Measurements from ENCODE around the gene GABPB1. TPM values are rescaled to one million over a fixed set of nuclear protein-coding genes. Genes with fewer than 3 reads are reported as not detected.

The GABPB1 gene
- total RNA-seq, 1 donor from 2014 or later, result 21.3 TPM

- DNase-seq (ENCODE audit: low spot score), result no peak
Observed at GRCh38 chr15:50277370-50277769, 77.6 kb downstream of the GABPB1 start.

DNA sequence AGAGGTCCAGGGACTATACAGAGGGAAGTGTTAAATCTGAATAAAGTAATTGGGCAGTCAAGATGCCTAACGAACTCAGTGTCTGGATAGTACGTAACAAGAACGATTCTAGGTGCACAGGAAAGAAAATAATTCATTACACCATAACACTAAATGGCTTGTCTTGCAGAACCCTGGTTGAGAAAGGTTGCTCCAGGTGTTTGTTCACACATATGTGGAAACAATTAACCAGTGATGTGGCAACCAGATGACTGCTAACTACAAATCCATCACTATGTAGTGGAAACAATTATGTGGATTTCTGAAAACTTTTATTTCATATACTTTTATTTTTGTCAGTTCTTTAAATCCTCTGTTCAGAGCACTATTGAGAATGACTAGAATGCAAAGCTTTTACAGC is 79.1 kb downstream of the GABPB1 start:
- DNase-seq (ENCODE audit: low spot score), result no peak

DNA sequence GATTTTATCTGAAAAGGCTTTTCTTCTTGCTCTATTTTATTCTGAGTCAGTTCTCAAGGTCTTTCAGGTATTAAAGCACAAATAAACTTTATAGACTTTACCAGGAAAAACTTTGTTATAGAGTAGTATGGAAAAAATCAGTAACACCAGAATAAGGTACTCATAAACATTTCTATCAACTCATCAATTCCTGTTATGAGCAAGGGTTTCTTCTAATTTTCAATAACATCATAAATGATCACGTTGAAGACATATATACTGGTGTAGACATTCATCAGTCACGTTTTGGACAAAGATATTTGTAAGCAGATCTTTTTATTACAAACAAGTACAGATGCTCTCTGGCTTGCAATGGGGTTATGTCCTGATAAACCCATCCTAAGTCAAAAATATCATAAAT is 79.9 kb downstream of the GABPB1 start:
- no peak for DNase-seq (ENCODE audit: low spot score)

DNA sequence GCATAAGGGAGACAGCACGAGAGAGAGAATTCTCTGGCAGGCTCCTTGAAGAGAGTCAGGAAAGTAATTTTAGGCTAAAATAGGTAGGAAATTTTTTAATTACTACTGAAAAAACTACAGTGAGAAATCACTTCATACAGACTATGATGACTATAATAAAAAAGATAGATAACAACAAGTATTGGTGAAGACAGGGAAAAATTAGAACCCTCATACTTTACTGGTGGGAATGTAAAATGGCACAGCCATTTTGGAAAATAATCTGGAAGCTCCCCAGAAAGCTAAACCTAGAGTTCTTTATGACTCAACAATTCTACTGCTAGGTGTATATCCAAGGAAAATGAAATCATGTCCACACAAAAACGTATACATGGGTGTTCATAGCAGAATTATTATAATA is 87.4 kb downstream of the GABPB1 start:
- no peak for DNase-seq (ENCODE audit: low spot score)

DNA sequence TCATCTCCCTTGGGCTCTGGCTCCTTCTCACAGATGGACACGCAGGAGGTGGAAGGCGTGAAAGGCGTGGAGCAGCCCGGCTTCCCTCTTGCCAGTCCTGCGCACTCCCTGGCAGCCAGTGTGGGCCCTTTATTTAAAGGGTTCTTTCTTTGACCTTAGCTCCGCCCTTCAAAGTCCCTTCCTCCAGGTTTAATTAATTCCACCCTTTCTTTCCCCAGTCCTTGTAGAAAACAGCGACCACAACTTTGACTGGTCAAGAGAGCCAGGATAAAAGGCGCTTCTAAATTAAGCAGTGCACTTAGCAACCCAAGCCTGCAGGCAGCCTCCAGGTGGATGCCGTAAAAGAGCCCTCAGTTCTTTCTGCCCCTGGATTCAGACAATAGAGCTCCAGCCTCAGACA is 89.4 kb downstream of the GABPB1 start, which contains the start of gene HDC:
TSS of gene HDC (minus strand) at position 107 of the 400 bp plus-strand sequence. CDS start at position 4, 103 bp downstream.
- no peak for DNase-seq (ENCODE audit: low spot score)

GRCh38 chr15:50262533-50262932 is 92.5 kb downstream of the GABPB1 start:
- DNase-seq (ENCODE audit: low spot score), result no peak

DNA sequence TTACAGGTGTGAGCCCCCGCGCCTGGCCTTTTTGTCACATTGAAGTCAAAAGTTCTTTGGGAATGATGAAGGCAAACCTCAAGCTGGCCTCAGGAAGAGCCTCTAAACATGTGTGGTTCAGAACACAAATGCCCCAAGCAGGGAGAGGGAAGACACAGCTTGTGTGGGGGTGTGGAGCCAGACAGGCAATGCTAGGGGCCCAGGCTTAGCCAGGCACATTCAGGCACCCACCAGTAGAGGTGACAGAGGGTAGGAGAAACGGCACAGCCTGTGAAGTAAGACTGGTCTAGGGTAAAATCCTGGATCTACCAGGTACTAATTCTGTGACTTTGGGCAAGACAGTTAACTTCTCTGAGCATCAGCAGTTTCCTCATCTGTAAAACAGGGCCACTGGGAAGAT is 93.0 kb downstream of the GABPB1 start:
- DNase-seq (ENCODE audit: low spot score), result no peak

DNA sequence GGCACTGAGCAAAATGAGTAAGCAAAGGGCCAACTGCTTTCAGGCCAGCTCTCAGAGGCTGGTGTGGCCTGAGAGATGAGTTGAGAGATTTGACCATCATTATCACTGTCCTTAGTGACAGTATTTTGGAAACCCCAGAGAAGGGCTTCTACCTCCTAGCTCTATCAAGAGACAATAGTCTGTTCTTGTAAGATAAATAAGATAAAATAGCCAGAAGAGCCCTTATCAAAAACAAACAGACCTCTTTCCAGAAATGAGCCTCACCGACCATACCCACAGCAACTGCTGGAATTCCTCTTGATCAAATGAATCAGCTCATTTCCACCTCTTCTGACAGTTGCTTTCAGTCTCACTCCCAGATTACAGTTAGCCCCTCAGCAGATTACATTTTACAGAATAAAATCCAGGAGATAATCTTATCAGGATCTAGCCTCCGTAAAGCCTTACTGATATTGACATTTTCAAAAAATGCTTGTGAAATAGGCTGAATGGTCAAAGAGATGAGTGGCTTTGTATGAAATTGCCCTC is 94.0 kb downstream of the GABPB1 start:
- no peak for DNase-seq (ENCODE audit: low spot score)

- no peak for DNase-seq (ENCODE audit: low spot score)
Observed at GRCh38 chr15:50259276-50259675, 95.7 kb downstream of the GABPB1 start.

DNA sequence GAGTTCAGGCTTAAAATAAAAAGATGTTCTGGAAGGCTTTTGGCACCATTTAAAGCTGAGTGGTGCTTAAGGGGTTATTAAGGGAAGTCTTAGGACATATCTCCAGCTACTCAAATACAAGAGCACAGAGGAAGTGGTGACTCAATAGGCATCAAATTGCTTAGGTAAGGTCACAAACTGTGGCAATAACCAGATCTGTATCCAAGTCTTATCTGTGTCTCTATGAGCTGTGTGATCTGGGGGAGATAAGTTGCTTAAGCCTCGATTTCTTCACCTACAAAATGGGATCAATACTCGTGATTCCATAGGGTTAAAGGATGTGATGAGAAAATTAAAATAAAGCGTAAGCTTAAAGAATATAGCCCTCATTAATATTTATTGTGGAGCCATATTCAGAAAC is 97.1 kb downstream of the GABPB1 start:
- no peak for DNase-seq (ENCODE audit: low spot score)

- DNase-seq (ENCODE audit: low spot score), result no peak
Observed at GRCh38 chr15:50257332-50257731, 97.7 kb downstream of the GABPB1 start.

GRCh38 chr15:50256188-50257041 is 98.6 kb downstream of the GABPB1 start:
- no peak for DNase-seq (ENCODE audit: low spot score)

DNA sequence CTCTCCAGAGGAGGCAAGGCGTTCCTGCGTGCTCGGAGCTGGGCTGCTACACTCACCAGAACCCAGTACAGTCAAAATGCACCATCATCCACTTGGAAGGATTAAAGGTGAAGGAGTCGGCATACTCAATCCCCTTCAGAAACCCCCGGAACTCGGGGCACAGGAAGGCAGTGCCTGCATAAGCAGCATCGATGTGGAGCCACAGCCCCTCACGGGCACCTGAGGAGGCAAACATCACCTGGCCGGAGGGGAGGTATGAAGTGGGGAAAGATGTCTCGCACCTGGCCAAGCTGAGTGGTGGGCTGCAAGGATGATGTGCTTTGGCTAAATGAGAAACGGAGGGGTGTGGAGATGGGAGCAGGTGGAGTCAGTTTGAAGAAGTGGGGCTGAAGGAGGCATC is 102.4 kb downstream of the GABPB1 start:
- no peak for DNase-seq (ENCODE audit: low spot score)

GRCh38 chr15:50251638-50252182 is 103.3 kb downstream of the GABPB1 start:
- no peak for DNase-seq (ENCODE audit: low spot score)

- no peak for DNase-seq (ENCODE audit: low spot score)
Observed at GRCh38 chr15:50250760-50251394, 104.1 kb downstream of the GABPB1 start.

DNA sequence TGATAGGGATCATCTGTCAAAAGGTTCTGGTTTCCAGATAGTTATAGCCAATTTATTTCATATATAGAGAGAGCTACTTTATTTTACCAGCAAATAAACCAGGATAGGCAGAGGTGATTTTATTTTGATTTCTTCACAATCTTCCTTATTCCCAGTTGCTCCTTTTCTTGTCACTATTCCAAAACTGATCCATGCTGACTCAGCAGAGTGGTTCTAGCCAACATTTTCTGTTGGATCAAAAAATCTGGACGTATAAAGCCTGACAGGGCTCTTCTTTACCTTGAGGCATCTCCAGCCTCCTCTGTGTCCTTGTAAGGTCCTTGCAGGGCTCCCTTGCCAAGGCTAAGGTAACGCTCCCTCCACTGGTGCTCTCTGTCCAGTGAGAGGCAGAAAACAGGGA is 105.3 kb downstream of the GABPB1 start:
- no peak for DNase-seq (ENCODE audit: low spot score)

DNA sequence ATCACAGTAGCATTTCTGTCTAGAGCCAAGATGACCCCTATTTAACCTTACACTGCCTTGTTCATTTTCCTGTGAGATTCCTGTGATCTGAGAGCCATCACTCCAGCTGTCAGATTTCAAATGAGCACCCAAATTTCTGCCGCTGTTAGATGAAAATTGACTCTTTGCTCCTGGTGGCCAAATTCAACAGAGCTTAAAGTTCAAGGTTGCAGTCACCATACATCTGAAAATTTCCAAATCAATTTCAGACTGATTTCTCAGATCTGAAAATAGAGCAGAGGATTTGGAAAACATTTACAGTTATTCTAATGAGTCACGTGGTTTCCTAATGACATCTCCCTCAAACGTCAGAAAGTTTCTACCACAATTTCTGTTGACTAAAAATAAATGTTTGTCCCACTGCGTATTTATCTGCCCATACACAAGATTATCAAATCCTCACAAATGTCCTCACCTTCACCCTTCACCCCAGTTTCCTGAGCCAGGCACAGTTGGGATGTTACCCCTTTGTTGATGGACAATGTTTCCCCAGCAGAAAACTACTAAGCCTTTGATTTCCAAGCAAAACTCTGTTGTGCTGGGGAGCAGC is 105.9 kb downstream of the GABPB1 start:
- no peak for DNase-seq (ENCODE audit: low spot score)

DNA sequence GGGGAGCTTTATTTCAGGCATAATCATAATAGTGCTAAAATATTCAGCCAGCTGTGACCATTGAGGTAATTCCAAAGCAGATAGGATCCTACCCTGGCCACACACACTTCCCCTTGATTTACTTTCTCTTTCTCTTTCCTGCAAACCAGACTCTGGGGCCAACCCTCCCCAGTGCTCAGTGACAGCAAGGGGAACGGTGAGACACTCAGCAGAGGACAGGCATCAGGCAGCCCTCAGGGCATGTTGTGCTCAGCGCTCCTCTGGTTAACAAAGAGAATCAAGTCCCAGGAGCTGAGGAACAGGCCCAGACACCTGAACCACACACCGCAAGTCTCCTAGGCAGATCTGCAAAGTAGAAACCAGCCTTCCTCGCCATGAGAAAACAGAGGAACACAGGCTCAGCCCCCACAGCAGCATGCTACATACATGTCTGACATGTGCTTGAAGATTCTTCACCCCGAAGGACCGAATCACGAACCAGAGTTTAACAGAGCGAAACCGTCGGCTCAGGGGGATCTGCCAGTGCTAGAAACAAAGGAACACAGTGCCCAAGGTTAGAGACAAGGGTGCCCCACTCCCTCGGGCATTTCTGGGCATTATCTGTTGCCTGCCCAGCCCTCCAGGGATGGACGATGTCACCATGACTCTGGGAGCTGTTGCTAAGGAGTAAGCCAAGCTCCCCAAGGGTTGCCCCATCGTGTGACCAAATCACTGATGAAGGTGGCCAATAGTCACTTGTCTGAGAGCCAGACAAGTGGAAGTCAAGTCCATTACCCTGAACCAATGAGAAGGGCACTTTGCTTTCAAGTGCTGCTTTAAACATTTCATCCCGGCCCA is 107.0 kb downstream of the GABPB1 start:
- peak; percentile 51 for DNase-seq (ENCODE audit: low spot score)

GRCh38 chr15:50246631-50247030 is 108.4 kb downstream of the GABPB1 start:
- DNase-seq (ENCODE audit: low spot score), result no peak

DNA sequence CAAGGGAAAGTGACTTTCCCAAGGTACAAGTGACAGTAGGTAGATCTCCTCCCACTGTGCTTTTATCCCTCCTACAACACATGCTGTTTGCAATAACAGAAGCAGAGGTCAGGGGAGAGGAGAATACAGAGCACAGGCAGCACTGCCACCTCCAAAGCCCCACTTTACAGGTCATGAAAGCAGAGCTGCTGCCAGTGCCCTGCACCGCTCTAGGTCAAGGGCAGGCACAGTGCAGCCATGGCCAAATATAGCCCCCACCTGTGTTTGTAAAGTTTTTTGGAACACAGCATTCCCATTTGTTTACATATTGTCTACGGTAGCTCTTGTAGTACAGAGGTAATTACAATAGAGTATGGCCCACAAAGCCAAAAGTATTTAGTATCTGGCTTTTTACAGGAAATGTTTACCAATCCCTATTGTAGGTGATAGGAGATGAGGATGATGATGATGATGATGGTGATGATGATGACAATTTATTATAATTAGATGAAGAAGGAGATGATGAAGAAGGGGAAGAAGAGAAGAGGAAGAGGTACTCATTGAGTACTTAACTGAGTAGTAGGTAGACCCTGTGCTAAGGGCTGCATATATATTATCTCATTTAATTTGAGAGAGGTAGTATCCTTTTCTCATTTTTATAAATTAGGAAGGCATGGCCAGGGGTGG is 109.9 kb downstream of the GABPB1 start:
- no peak for DNase-seq (ENCODE audit: low spot score)

DNA sequence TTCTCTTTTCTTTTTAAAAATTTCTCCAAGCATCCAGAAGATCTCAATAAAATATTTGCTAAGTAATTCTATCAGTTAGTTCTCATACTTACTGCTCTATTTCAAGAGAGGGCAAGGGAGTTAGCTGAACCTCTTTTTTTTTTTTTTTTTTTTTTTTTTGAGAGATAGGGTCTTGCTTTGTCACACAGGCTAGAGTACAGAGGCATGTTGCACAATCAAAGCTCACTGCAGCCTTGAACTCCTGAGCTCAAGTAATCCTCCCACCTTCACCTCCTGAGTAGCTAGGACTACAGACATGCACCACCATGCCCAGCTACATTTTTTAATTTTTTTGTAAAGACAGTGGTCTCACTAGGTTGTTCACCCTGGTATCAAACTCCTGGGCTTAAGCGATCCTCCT is 110.8 kb downstream of the GABPB1 start:
- no peak for DNase-seq (ENCODE audit: low spot score)
